Neutrophil (primary cell): ENCODE measurements around the gene GAS7.
"Not testable (repeated sequence)": the region's sequence is repeated elsewhere in the genome, so short reads cannot be mapped to it uniquely, and the experiment has no call there.

ENCODE experiments used
- H3K27ac ChIP-seq: fragments of 200-600 bp; sonication (generic); 2 replicates; pipeline ENCODE4 v1.5.1; 2016; ENCODE audit warnings: mild to moderate bottlenecking, moderate library complexity
- H3K27me3 ChIP-seq: fragments of 200-600 bp; sonication (generic); 2 replicates; pipeline ENCODE4 v1.6.0; 2016; ENCODE audit warnings: mild to moderate bottlenecking
- H3K36me3 ChIP-seq: fragments of 200-600 bp; sonication (generic); 2 replicates; pipeline ENCODE4 v1.5.1; 2017
- H3K4me1 ChIP-seq, 2 experiments: fragments of 200-600 bp in 1 of 2; sonication (generic) in 1 of 2; 1 replicate in 1 of 2; 2 replicates in 1 of 2; pipeline versions ENCODE4 v1.5.1 to v1.6.1; 2013 to 2016; ENCODE audit warnings: low read depth in 1 of 2, low read length in 1 of 2, mild to moderate bottlenecking in 1 of 2, moderate library complexity in 1 of 2; ENCODE audit not compliant: control insufficient read depth in 1 of 2, insufficient read depth in 1 of 2
- H3K4me3 ChIP-seq, 2 experiments: fragments of 200-600 bp in 1 of 2; sonication (generic) in 1 of 2; 1 replicate in 1 of 2; 2 replicates in 1 of 2; pipeline ENCODE4 v1.5.1; 2013 to 2016; ENCODE audit warnings: low read depth in 1 of 2, low read length in 1 of 2, mild to moderate bottlenecking in 1 of 2, moderate library complexity in 1 of 2
- H3K9me3 ChIP-seq: fragments of 200-600 bp; sonication (generic); 2 replicates; pipeline ENCODE4 v1.5.1; 2016
- CTCF ChIP-seq: fragments of 200-600 bp; sonication (generic); IDR thresholded peaks from 2 replicates; pipeline ENCODE4 v1.5.1; 2016; ENCODE audit warnings: antibody characterized with exemption

Gene GAS7

DNA sequence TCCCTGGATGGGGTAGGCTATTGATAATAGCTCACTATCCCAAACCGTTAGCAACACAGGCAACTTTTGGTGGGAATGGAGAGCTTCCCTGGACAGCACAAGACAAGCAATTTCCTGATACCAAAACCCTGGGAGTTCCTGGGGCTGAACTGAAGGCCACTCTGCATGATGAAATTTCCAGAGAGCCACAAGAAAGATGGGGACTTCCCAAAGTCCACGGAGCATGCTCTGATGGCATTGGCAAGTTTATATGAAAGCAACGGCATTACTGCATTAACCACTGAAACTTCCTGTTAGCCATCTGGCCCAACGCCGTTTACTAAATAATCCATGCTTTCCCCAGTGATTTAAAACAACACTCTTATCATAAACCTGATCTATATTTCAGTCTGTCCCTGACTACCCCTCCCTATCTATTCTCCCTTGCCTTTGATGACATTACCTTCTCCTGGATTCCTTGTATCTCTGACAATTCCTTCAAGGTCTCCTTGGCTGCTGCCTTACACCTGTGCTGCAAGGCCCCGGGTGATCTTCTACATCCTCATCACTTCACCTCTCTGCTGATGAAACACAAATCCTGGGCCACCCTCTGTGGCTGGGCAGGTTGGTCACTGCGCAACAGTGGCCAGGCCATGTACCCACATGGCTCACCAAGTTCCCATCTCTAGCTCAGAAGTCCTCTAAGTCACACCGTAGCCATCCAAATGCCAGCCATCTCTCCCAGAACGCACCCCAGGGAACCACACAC is 184.9 kb downstream of the GAS7 start:
- Histone ChIP-seq H3K9me3 (no peaks in the 10 kb centered on the region), H3K36me3 (no peaks in the 10 kb centered on the region), H3K27ac (peak overlapping the region; percentile 81), H3K4me3 (no peak overlapping the region), H3K4me1 (peaks cover 44 to 47% of the 10 kb centered on the region in 2 experiments), H3K27me3 (no peaks in the 10 kb centered on the region)
- no peak for TF ChIP-seq CTCF

GRCh38 chr17:10010752-10011151 is 187.7 kb downstream of the GAS7 start:
- Histone ChIP-seq H3K4me3 (no peak overlapping the region), H3K4me1 (peaks cover 36 to 42% of the 10 kb centered on the region in 2 experiments), H3K36me3 (no peaks in the 10 kb centered on the region), H3K27me3 (no peaks in the 10 kb centered on the region), H3K27ac (peak overlapping the region; percentile 81), H3K9me3 (no peaks in the 10 kb centered on the region)
- TF ChIP-seq CTCF, result no peak

DNA sequence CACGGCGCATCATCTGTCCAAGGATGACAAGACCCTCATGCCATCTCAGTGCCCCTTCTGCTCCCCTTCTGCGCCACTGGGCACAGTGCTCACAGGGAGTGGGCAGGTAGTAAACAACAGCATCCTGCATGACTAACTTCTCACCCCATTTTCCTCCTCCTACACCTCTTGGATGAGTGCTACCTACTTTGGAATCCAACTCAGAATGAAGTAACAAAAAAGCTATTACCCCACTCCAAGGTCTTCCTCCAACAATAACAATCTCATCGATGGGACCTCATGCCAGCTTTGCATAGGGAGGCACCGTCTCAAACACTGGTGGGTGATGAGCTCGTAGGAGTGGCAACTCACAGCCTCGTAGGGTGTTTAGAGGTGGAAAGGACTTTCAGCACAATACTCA is 194.7 kb downstream of the GAS7 start:
- no peak overlapping the region for H3K27ac ChIP-seq
- H3K36me3 ChIP-seq, result peaks cover 6% of the 10 kb centered on the region
- no peaks in the 10 kb centered on the region for H3K27me3 ChIP-seq
- no peaks in the 10 kb centered on the region for H3K9me3 ChIP-seq
- H3K4me3 ChIP-seq, result no peak overlapping the region
- H3K4me1 ChIP-seq, result peaks cover 8 to 12% of the 10 kb centered on the region in 2 experiments
- no peak for TF ChIP-seq CTCF

- H3K27me3 ChIP-seq, H3K27ac ChIP-seq, H3K9me3 ChIP-seq, H3K36me3 ChIP-seq, H3K4me1 ChIP-seq, H3K4me3 ChIP-seq: not testable (repeated sequence)
These were observed 195.6 kb downstream of the GAS7 start for GRCh38 chr17:10002567-10003360.

DNA sequence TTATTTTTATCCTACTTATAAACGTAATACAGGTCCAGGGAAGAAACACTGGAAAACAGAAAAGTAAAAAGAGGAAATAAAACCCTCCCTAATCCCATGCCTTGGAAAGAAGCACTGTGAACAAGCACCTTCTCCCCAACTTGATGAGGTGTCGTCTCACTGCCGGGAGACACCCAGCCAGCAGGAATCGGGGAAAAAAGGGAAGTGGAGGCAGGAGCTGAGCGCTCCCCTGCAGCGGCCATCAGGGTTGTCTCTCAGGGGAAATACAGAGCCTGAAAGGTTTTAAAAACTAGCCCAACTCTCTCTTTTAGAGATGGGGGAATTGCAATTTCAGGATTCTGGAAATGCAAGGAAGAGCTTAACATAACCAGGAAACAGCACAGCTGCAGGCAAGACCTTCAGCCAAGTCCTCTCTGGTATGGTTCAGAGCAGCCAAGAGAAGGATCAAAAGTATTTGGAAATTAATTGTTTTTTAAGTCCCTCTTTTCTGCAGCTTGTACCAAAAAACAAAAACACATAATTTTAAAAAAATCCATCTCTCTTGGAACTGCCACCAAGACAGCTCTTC is 197.0 kb downstream of the GAS7 start:
- TF ChIP-seq CTCF, result no peak
- H3K4me3 ChIP-seq, result no peak overlapping the region

More for the DNA sequence above, 197.0 kb downstream of the GAS7 start:
- H3K27ac ChIP-seq, result peak overlapping the region; percentile 41
- H3K4me1 ChIP-seq, result no peaks in the 10 kb centered on the region
- no peaks in the 10 kb centered on the region for H3K27me3 ChIP-seq
- H3K36me3 ChIP-seq, result peaks cover 6% of the 10 kb centered on the region
- H3K9me3 ChIP-seq, result no peaks in the 10 kb centered on the region
